Panc1 (cell line): ENCODE data around the gene MPL. TPM values are rescaled to one million over a fixed set of nuclear protein-coding genes. Genes with fewer than 3 reads are reported as not detected.

Experiments used
- ATAC-seq: fragments of 200-7000 bp; cut with Tn5 transposase; 2 replicates; pipeline ENCODE4 v1.9.1; 2020; ENCODE audit warnings: mild to moderate bottlenecking, moderate library complexity
- BruUV-seq: library from RNA; stranded (reverse); fragments of 400-500 nt; replicated peaks from 2 replicates; lab custom pipeline; 2021; lab: Mats Ljungman, UMichigan
- CTCF ChIA-PET: fragments of 300-600 bp; sonication (Branson Sonifier 250); formaldehyde crosslinking; loops from one replicate; lab custom pipeline; 2022; ENCODE audit warnings: antibody characterized with exemption; lab: Charles Lee
- POLR2A ChIA-PET: fragments of 300-600 bp; sonication (Branson Sonifier 250); formaldehyde crosslinking; loops from one replicate; lab custom pipeline; 2022; ENCODE audit warnings: antibody characterized with exemption; lab: Charles Lee
- DNase-seq: peaks from one replicate; pipeline ENCODE4 v3.0.0-alpha.2; 2010; ENCODE audit warnings: low read depth, low spot score
- H3K27ac ChIP-seq: 2 replicates; pipeline ENCODE4 v1.5.1; 2011; ENCODE audit warnings: mild to moderate bottlenecking, low read length, inconsistent platforms
- H3K27me3 ChIP-seq: fragments of 200-500 bp; sonication (Bioruptor generic); 2 replicates; pipeline ENCODE4 v1.6.0; 2014; ENCODE audit warnings: low read length, inconsistent platforms; ENCODE audit not compliant: control insufficient read depth, insufficient read depth
- H3K36me3 ChIP-seq: fragments of 200-500 bp; sonication (Bioruptor generic); 2 replicates; pipeline ENCODE4 v1.5.1; 2014; ENCODE audit warnings: inconsistent platforms, mild to moderate bottlenecking, low read length, moderate library complexity; ENCODE audit not compliant: control insufficient read depth, insufficient read depth
- H3K4me1 ChIP-seq: 2 replicates; pipeline ENCODE4 v1.5.1; 2011; ENCODE audit warnings: inconsistent platforms, mild to moderate bottlenecking, low read length, moderate library complexity; ENCODE audit not compliant: control insufficient read depth, insufficient read depth
- H3K4me3 ChIP-seq, 2 experiments: 2 replicates each; pipeline ENCODE4 v1.5.1; 2011 to 2012; ENCODE audit warnings: low read depth in 2 of 2, low read length in 2 of 2, mild to moderate bottlenecking in 2 of 2, inconsistent platforms in 1 of 2, moderate library complexity in 1 of 2
- H3K9me3 ChIP-seq: fragments of 200-500 bp; sonication (Bioruptor generic); 2 replicates; pipeline ENCODE4 v1.5.1; 2014; ENCODE audit warnings: low read depth, mild to moderate bottlenecking, inconsistent platforms, low read length, moderate library complexity; ENCODE audit not compliant: control insufficient read depth, insufficient read depth
- POLR2AphosphoS5 ChIP-seq: IDR thresholded peaks from 2 replicates; pipeline ENCODE4 v1.6.1; 2012; ENCODE audit warnings: mild to moderate bottlenecking, low read depth, low read length, moderate library complexity
- SIN3A ChIP-seq: IDR thresholded peaks from 2 replicates; pipeline ENCODE4 v1.6.1; 2012; ENCODE audit warnings: low read depth, mild to moderate bottlenecking, low read length, moderate library complexity, borderline replicate concordance; ENCODE audit not compliant: insufficient read depth
- TCF7L2 ChIP-seq: IDR thresholded peaks from 2 replicates; pipeline ENCODE4 v1.6.1; 2011; ENCODE audit warnings: mild to moderate bottlenecking, low read depth, low read length, inconsistent platforms
- in situ Hi-C: cut with HindIII; loops from 2 replicates; pipeline ENCODE4 v1.10.0; 2016; ENCODE audit warnings: low sequenced_read_pairs, low pct_unique_long_range_greater_than_20kb
- intact Hi-C: fragments of 100-400 bp; cut with micrococcal nuclease; formaldehyde crosslinking; loops from one replicate; pipeline ENCODE4 v1.10.0; 2022; ENCODE audit not compliant: unreplicated experiment
- total RNA-seq: library from RNA; stranded (reverse); gene quantifications from one replicate; pipeline ENCODE4 v1.2.1, GENCODE V29; 2021; ENCODE audit not compliant: unreplicated experiment
- TF ChIP-seq, protein P1 (sequence below), 2 experiments: IDR thresholded peaks; 2 replicates each; pipeline ENCODE4 v1.6.1; 2011 to 2012; ENCODE audit warnings: low read depth in 2 of 2, control low read depth in 1 of 2, low read length in 1 of 2, mild to moderate bottlenecking in 1 of 2, moderate library complexity in 1 of 2; ENCODE audit not compliant: insufficient read depth in 1 of 2
- TF ChIP-seq, protein P2 (sequence below): fragments of 450-650 bp; IDR thresholded peaks from 2 replicates; pipeline ENCODE4 v1.5.1; 2017; ENCODE audit warnings: mild to moderate bottlenecking

MPL gene
- total RNA-seq, 1 experiment from 2014 or later, result not detected

DNA sequence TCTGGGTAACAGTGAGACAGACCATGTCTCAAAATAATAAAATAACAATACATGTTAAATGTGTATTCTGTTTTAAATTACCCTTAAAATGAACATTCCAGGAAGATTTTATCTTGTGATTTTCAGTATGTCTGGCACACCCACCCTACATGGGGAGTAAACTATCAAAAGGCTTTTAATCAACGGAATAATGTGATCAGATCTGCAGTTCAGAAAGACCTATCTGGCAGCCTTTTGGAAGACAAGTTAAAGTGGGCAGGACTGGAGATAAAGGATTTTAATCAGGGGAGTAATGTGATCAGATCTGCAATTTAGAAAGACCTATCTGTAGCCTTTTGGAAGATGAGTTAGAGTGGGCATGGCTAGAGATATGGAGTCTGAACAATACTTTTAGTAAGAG is 41.9 kb downstream of the MPL start:
- in situ Hi-C loops (no loop called here), intact Hi-C loops (no loop called here)
- CTCF ChIA-PET, result no interaction called here
- TF ChIP-seq TCF7L2 (no peak), SIN3A (no peak), POLR2AphosphoS5 (no peak)
- TF ChIP-seq, protein P1, sequence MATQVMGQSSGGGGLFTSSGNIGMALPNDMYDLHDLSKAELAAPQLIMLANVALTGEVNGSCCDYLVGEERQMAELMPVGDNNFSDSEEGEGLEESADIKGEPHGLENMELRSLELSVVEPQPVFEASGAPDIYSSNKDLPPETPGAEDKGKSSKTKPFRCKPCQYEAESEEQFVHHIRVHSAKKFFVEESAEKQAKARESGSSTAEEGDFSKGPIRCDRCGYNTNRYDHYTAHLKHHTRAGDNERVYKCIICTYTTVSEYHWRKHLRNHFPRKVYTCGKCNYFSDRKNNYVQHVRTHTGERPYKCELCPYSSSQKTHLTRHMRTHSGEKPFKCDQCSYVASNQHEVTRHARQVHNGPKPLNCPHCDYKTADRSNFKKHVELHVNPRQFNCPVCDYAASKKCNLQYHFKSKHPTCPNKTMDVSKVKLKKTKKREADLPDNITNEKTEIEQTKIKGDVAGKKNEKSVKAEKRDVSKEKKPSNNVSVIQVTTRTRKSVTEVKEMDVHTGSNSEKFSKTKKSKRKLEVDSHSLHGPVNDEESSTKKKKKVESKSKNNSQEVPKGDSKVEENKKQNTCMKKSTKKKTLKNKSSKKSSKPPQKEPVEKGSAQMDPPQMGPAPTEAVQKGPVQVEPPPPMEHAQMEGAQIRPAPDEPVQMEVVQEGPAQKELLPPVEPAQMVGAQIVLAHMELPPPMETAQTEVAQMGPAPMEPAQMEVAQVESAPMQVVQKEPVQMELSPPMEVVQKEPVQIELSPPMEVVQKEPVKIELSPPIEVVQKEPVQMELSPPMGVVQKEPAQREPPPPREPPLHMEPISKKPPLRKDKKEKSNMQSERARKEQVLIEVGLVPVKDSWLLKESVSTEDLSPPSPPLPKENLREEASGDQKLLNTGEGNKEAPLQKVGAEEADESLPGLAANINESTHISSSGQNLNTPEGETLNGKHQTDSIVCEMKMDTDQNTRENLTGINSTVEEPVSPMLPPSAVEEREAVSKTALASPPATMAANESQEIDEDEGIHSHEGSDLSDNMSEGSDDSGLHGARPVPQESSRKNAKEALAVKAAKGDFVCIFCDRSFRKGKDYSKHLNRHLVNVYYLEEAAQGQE (IDR thresholded peaks at IDR 0.05; ENCODE audit: insufficient read depth in 1 of 2, low read depth in 2 of 2, low read length in 1 of 2), result no peak
- DNase-seq, result no peak
- Histone ChIP-seq H3K4me3 (no peak overlapping the region), H3K36me3 (peaks cover 11% of the 10 kb centered on the region), H3K27ac (no peak overlapping the region), H3K9me3 (no peaks in the 10 kb centered on the region), H3K4me1 (no peaks in the 10 kb centered on the region), H3K27me3 (no peaks in the 10 kb centered on the region)
- POLR2A ChIA-PET, result no interaction called here
- no TSS peak for BruUV-seq
- ATAC-seq, result no peak

DNA sequence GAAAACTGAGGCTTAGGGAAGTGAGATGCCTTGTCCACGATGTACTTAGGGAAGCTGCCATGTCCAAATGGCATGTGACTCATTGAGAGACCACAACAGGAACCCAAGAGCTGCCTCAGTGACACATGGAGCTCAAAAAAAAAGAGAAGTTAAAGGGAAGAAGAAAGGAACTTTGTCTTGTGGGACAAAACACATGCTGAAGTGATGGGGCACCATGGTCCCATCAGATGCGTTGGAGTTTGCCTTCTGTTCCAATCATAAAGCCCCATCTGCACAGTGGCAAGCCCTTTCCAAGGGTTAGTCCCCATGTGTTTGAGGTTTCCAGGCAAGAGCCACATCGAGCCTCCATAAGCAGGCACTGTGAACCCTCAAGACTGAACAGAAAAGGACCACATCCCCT is 44.0 kb downstream of the MPL start:
- peaks cover 25% of the 10 kb centered on the region for H3K36me3 ChIP-seq
- no peaks in the 10 kb centered on the region for H3K4me1 ChIP-seq
- in situ Hi-C loops (no loop called here), intact Hi-C loops (no loop called here)
- no peak for TF ChIP-seq TCF7L2
- no peak for TF ChIP-seq POLR2AphosphoS5
- TF ChIP-seq, protein P2, sequence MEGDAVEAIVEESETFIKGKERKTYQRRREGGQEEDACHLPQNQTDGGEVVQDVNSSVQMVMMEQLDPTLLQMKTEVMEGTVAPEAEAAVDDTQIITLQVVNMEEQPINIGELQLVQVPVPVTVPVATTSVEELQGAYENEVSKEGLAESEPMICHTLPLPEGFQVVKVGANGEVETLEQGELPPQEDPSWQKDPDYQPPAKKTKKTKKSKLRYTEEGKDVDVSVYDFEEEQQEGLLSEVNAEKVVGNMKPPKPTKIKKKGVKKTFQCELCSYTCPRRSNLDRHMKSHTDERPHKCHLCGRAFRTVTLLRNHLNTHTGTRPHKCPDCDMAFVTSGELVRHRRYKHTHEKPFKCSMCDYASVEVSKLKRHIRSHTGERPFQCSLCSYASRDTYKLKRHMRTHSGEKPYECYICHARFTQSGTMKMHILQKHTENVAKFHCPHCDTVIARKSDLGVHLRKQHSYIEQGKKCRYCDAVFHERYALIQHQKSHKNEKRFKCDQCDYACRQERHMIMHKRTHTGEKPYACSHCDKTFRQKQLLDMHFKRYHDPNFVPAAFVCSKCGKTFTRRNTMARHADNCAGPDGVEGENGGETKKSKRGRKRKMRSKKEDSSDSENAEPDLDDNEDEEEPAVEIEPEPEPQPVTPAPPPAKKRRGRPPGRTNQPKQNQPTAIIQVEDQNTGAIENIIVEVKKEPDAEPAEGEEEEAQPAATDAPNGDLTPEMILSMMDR, result no peak
- no peak for TF ChIP-seq SIN3A
- TF ChIP-seq, protein P1 (IDR thresholded peaks at IDR 0.05; ENCODE audit: insufficient read depth in 1 of 2, low read depth in 2 of 2, low read length in 1 of 2), result no peak
- CTCF ChIA-PET, result interaction anchor here (0.8 kb wide), 1 partner anchor 223 kb away, joined by 4 read pairs; no protein-coding TSS in a partner anchor
- H3K27ac ChIP-seq, result no peak overlapping the region
- DNase-seq (no peak), ATAC-seq (no peak)
- H3K27me3 ChIP-seq, result no peaks in the 10 kb centered on the region
- no peak overlapping the region for H3K4me3 ChIP-seq
- BruUV-seq, result no TSS peak
- POLR2A ChIA-PET, result interaction anchor here (0.5 kb wide), 1 partner anchor 209 kb away, joined by 5 read pairs; the partner anchor contains the start of genes CFAP57 and EBNA1BP2
- no peaks in the 10 kb centered on the region for H3K9me3 ChIP-seq
